Left lung (tissue), 10 donors: ENCODE data around the gene UBE3D. TPM values are rescaled to one million over a fixed set of nuclear protein-coding genes. Genes with fewer than 3 reads are reported as not detected.

Source experiments
- ATAC-seq: fragments of 200-7000 bp; cut with Tn5 transposase; one replicate; pipeline ENCODE4 v1.9.1; 2020; ENCODE audit warnings: moderate library complexity
- DNase-seq, 4 donors: peaks; one replicate each; pipeline ENCODE4 v3.0.0-alpha.2; 2013 to 2020
- H3K27ac ChIP-seq, 2 donors: fragments of 200-600 bp; sonication (generic) in 1 of 2; one replicate each; pipeline versions ENCODE4 v1.5.0 to v1.8.0; 2020 to 2021
- H3K27me3 ChIP-seq, 2 donors: fragments of 200-600 bp; sonication (generic) in 1 of 2; one replicate each; pipeline versions ENCODE4 v1.5.0 to v1.8.0; 2020 to 2021
- H3K36me3 ChIP-seq, 2 donors: fragments of 200-600 bp; sonication (generic) in 1 of 2; one replicate each; pipeline versions ENCODE4 v1.5.0 to v1.8.0; 2020 to 2021
- H3K4me1 ChIP-seq, 2 donors: fragments of 200-600 bp; one replicate each; pipeline ENCODE4 v1.8.0; 2021
- H3K4me3 ChIP-seq, 2 donors: fragments of 200-600 bp; sonication (generic) in 1 of 2; one replicate each; pipeline versions ENCODE4 v1.5.0 to v1.8.0; 2020 to 2021; ENCODE audit warnings: mild to moderate bottlenecking in 1 of 2
- H3K9me3 ChIP-seq, 2 donors: fragments of 200-600 bp; sonication (generic) in 1 of 2; one replicate each; pipeline versions ENCODE4 v1.5.0 to v1.8.0; 2020 to 2021
- intact Hi-C, 2 donors: fragments of 100-400 bp; cut with DNase I; formaldehyde crosslinking; loops; one replicate each; pipeline versions ENCODE4 v1.11.2 to v1.14.2; 2022
- polyA plus RNA-seq, 6 donors: library from polyadenylated mRNA; unstranded; fragments of 120-200 nt; gene quantifications; one replicate each; pipeline ENCODE4 v1.2.1, GENCODE V29; 2013; ENCODE audit not compliant: insufficient read length in 6 of 6
- total RNA-seq, 2 donors: library from RNA; stranded (reverse); fragmentation: NEBNext Ultra II Directional; extraction: Animal tissue kit (Norgen Biotek cat#: 25700); gene quantifications; one replicate each; pipeline ENCODE4 v1.2.1, GENCODE V29; 2021
- TF ChIP-seq, protein P1 (sequence below), 2 donors: fragments of 200-600 bp; sonication (generic) in 1 of 2; IDR thresholded peaks; one replicate each; pipeline versions ENCODE4 v1.5.0 to v1.8.0; 2021; ENCODE audit warnings: antibody characterized with exemption in 2 of 2
- donor health status: DM: no; HTN: yes; CAD: no.
- donor health status: DM: no; HTN: no; CAD: no.

The UBE3D gene
- total and polyA plus RNA-seq, 8 donors, result 4.1 to 10.9 (median 8.9) TPM

DNA sequence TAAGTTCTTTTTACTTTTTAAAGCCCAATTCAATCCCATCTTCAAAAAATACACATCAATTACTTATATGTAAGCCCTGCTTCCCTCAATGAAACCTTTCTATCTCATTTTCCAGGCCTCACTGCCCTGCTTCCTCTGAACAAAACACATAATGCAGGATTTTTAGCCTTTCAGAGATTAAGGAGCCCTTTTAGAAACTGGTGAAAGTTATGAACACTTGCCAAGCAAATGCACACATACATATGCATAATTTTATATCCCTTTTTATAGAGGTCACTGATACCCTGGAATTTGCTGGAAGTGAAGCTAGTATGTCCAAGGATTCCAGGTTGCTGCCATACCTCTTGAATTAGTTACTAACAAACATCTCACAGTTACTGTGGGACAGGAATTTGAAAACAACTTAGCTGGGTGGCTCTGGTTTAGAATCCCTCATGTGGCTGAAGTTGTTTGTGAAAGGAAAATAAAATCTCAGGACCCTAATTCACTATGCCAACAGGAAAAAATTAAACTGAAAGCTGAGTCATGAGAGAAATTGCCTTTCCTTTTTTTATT lies 75.8 kb downstream of the UBE3D start:
- Histone ChIP-seq H3K27ac (no peak overlapping the region), H3K4me3 (no peak overlapping the region), H3K36me3 (no peaks in the 10 kb centered on the region), H3K4me1 (peaks cover 0 to 4% of the 10 kb centered on the region in 2 donors), H3K27me3 (no peaks in the 10 kb centered on the region), H3K9me3 (no peaks in the 10 kb centered on the region)
- no peak for DNase-seq
- ATAC-seq, result no peak
- TF ChIP-seq, protein P1, sequence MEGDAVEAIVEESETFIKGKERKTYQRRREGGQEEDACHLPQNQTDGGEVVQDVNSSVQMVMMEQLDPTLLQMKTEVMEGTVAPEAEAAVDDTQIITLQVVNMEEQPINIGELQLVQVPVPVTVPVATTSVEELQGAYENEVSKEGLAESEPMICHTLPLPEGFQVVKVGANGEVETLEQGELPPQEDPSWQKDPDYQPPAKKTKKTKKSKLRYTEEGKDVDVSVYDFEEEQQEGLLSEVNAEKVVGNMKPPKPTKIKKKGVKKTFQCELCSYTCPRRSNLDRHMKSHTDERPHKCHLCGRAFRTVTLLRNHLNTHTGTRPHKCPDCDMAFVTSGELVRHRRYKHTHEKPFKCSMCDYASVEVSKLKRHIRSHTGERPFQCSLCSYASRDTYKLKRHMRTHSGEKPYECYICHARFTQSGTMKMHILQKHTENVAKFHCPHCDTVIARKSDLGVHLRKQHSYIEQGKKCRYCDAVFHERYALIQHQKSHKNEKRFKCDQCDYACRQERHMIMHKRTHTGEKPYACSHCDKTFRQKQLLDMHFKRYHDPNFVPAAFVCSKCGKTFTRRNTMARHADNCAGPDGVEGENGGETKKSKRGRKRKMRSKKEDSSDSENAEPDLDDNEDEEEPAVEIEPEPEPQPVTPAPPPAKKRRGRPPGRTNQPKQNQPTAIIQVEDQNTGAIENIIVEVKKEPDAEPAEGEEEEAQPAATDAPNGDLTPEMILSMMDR (IDR thresholded peaks at IDR 0.05), result no peak
- intact Hi-C loops, result no loop called here

DNA sequence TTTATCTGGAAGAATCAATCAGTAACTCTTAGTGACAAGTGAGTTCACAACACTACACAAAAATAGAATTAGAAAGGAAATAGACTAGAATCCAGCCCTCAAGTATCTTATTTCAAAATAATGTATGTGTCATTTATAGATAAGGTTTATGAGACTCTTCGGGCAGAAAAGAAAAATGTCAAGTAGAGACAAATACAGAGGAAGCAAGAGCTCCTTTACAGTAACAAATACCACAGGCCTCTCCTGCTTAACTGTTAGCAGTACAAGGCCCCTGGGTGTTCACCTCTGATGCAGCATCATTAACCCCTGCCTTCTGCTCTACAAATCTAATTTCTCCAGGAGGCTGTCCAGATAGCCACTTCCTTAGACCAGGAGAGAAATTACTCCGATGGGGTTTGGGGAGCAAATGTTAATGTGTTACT lies 76.7 kb downstream of the UBE3D start:
- no peak for DNase-seq
- Histone ChIP-seq H3K4me3 (no peak overlapping the region), H3K27me3 (no peaks in the 10 kb centered on the region), H3K36me3 (no peaks in the 10 kb centered on the region), H3K9me3 (no peaks in the 10 kb centered on the region), H3K27ac (no peak overlapping the region), H3K4me1 (peaks cover 0 to 4% of the 10 kb centered on the region in 2 donors)
- intact Hi-C loops, result no loop called here
- peak; percentile 77 for ATAC-seq
- TF ChIP-seq, protein P1 (IDR thresholded peaks at IDR 0.05), result no peak

DNA sequence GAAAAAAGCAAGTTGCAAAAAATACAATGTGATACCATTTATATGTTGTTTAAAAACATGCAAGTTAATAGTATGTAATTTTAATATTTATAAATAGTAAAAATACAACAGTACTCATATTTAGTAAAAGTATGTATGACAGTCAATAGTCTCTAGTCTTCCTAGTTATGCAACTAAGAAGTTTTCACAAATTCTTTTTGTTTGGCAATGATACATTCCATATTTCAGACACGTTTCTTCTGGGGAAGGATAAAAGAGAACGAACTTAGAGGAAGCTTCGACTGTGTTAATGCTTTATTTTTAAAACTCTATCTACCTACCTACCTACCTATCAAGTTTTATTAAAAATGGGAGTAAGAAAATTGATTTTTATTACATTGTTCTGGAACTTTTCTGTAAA lies 77.7 kb downstream of the UBE3D start:
- Histone ChIP-seq H3K27ac (no peak overlapping the region), H3K4me1 (peaks cover 0 to 4% of the 10 kb centered on the region in 2 donors), H3K36me3 (no peaks in the 10 kb centered on the region), H3K9me3 (no peaks in the 10 kb centered on the region), H3K27me3 (no peaks in the 10 kb centered on the region), H3K4me3 (no peak overlapping the region)
- DNase-seq, result no peak
- intact Hi-C loops, result no loop called here
- TF ChIP-seq, protein P1 (IDR thresholded peaks at IDR 0.05), result no peak
- no peak for ATAC-seq

DNA sequence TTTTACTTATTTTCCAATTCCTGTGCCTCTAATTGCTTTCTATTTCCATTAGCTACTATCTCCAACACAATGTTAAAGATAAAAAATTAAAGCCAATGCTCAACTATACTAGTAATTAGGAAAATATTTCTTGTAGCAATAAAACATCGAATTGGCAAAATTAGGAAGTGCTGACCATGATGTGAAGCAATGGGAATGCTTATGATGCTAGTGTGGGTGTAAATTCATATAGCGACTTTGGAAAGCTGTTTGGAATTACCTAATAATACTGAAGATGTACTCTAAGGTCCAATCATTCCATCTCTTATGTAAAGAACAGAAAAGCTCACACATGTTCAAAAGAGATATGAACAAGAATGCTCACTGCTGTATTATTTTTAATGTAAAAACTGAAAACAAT lies 78.2 kb downstream of the UBE3D start:
- no peaks in the 10 kb centered on the region for H3K9me3 ChIP-seq
- peaks cover 0 to 4% of the 10 kb centered on the region in 2 donors for H3K4me1 ChIP-seq
- no peaks in the 10 kb centered on the region for H3K36me3 ChIP-seq
- ATAC-seq, result no peak
- DNase-seq, result no peak
- no peak overlapping the region for H3K27ac ChIP-seq
- no peak overlapping the region for H3K4me3 ChIP-seq
- no peaks in the 10 kb centered on the region for H3K27me3 ChIP-seq
- intact Hi-C loops, result no loop called here
- TF ChIP-seq, protein P1 (IDR thresholded peaks at IDR 0.05), result no peak

DNA sequence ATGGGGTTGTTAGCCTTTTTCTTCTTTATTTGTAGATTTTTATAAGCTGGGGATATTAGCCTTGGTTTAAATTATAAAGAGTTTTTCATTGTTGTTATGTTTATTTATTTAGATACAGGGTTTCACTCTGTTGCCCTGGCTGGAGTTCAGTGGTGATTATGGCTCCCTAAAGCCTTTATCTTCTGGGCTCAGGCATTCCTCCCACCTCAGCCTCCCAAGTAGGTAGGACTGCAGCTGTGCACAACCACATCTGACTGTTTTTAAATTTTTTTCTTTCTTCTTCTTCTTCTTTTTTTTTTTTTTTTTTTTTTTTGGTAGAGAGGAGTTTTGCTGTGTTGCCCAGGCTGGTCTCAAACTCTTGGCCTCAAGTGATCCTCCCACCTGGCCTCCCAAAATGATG lies 80.9 kb downstream of the UBE3D start:
- no peak for ATAC-seq
- TF ChIP-seq, protein P1 (IDR thresholded peaks at IDR 0.05), result no peak

More for the DNA sequence above, 80.9 kb downstream of the UBE3D start:
- Histone ChIP-seq H3K27ac (no peak overlapping the region), H3K4me1 (peaks cover 0 to 4% of the 10 kb centered on the region in 2 donors), H3K36me3 (no peaks in the 10 kb centered on the region), H3K27me3 (no peaks in the 10 kb centered on the region), H3K4me3 (no peak overlapping the region), H3K9me3 (no peaks in the 10 kb centered on the region)
- DNase-seq, result no peak
- intact Hi-C loops, result no loop called here
